Dedifferentiated amniotic fluid mesenchymal stem cell (primary cell): ENCODE results near the gene TPH2.

Source experiments
- DNase-seq: peaks from one replicate; pipeline ENCODE4 v3.0.0-alpha.2; 2016; ENCODE audit errors: extremely low spot score

Gene TPH2

DNA sequence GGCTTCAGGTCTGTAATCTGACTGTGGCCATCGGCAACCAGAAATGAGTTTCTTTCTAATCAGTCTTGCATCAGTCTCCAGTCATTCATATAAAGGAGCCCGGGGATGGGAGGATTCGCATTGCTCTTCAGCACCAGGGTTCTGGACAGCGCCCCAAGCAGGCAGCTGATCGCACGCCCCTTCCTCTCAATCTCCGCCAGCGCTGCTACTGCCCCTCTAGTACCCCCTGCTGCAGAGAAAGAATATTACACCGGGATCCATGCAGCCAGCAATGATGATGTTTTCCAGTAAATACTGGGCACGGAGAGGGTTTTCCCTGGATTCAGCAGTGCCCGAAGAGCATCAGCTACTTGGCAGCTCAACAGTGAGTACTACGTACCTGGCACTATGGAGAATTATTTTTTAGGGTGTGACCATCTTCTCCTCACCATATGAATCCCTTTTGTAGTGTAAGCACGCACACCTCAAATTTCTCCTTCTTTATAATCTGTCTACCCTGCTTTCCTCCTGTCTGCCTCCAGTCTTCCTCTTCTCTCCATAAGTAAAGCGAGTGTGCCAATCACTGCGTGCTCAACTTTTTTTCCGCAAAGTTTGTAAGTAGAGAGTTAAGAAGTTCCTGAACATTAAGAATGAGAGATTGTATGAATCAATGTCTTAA, at the start of gene TPH2:
TPH2 (plus strand) TSS at position 118 of the 658 bp plus-strand sequence; CDS start at position 260, 142 bp downstream.
- peak; percentile 35 for DNase-seq

DNA sequence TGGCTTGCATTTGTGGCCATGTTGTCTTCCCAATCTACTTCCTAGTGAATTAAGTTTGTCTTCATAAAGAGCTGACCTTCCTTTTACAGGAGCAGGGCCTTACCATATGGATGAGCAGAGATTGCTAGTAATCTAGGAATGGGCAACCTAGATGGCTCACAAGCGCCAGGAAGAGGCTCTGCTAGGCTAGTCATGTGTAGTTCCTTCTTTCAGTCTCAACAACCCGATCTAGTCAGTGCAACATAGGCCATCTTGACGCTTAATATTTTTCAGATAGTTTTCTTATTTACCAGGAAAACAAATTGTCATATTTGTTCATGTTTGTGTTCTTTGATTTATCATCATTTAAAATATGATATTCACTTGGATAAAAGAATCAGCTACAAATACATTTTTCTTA, 48.2 kb upstream of the TPH2 start:
- DNase-seq = no peak

DNA sequence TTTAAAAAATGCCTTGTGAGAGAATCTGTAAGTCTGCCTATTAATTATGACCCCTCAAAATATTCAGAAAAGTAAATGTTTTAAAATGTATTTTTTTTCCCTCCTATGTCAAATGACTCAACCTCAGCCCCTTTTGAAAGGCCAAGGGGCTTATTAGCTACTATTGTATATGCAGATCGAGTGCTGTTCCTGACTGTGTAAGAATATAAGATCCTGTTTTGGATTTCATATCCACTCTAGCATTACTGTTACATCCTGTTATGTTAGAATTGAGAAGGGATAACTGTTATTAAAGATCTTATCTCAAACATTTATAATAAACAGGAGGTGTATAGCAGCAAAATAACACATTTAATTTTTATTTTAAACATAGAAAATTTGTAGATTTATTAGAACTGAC, 46.6 kb upstream of the TPH2 start:
- DNase-seq = no peak

DNA sequence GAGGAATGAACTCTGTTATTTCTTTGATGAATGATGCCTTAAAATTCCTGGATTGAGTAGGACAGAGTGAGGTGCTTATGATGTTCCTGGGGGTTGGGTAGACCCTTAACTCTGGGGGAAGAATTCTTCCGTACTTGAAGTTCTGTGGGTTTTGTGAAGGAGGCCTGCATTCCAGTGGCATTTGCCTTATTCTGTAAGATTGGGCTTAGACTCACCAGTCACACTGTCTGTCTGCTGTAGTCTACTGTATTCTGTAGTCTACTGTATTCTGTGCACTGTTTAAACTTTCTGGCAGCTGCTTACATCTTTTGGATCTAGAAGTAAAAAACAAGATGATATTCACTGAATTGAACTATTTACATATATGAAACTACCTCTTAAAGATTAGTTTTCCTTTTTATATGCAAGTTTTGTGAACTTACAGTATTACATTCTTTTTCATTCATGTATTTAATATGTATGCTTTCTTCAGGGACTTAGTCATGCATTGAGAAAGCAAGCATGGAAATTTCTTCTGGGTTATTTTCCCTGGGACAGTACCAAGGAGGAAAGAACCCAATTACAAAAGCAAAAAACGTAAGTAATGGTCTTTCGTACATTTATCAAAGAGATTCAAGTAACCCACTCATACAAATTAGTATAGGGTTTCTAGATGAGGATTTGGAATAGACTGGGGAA, 42.3 kb upstream of the TPH2 start:
- no peak for DNase-seq

DNA sequence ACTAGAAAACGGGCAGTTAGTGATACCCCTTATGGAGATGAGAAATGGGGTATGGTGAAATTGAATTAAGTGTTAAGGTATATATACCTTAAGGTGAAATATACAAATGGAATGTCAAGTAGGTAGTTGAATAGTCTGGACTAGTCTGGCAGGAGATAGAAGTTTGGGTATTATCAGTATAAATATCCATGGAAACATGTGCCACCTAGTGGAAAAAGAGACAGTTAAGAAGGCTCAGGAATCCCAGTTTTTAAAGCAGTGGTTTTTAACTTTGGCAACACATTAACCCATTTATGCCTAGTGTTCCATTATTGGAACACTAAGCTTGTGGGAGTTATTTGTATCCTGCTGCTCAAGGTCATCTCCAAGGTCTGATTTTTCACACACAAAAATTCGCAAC, 38.6 kb upstream of the TPH2 start:
- DNase-seq = no peak

DNA sequence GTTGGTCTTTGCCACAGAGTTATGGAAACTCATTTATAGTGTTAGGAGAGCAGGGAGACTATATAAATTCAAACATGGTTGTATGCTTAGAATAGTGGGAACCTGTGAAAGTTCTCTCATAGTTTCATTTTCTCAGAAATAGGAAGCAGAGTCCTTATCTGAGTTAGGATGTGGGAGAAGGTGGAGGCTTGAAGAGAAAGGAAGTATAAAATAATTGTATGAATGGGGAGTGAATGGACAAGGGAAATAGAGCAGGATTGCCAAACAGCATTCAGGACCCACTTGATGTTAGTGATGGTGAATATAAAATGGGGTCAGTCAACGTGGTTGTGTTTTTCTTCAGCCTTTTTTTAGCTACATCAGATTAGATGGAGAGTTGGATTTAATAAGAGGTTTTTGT, 34.0 kb upstream of the TPH2 start:
- no peak for DNase-seq

DNA sequence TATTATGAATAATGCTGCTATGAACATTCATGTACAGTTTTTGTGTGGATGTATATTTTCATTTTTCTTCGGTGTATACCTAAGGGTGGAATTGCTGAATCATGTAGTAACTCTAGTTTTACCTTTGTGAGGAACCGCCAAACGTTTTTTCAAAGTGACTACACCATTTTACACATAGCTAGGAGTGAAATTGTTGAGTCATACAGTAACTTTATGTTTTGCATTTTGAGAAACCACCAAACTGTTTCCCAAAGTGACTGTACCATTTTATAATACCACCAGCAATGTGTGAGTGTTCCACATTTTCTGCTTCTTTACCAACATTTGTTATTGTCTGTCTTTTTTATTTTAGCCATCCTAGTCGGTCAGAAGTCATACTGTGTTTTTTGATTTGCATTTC, 3.1 kb upstream of the TPH2 start:
- no peak for DNase-seq

DNA sequence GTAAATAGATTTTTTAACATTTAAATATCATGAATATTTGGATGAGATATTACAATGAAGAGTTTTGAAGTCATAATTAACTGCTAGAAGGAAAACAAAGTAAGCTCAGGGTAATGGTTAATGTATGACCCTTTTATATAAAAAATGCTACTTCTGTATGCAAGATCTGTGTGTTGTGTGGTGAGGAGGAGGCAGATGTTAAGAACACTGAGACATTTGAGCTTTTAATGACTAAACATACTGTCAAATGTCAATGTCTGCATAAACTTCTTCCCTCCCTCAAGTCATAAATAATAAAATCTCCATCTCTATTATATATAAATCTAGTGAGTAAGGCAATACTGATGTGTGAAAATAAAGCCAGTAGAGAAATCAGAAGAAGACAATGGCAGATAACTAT, 1.4 kb downstream of the TPH2 start:
- DNase-seq = no peak

DNA sequence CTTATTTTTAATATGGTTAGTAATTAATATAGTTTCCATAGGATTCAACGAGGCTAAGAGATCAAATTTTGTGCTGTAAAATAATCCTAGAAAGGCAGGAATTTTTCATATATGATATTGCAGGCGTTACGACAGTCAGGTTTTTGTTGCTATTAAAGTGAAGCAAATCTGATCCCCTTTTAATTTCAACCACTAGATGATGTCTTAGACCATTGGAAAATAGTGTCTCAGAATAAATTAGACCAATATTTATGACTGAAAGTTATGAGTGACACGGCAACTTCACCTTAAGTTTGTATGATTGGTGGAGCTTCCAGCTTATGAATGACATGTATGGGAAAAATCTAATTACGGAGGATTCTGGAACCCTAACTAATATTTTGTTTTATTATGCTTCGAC, 2.5 kb downstream of the TPH2 start:
- DNase-seq = no peak

DNA sequence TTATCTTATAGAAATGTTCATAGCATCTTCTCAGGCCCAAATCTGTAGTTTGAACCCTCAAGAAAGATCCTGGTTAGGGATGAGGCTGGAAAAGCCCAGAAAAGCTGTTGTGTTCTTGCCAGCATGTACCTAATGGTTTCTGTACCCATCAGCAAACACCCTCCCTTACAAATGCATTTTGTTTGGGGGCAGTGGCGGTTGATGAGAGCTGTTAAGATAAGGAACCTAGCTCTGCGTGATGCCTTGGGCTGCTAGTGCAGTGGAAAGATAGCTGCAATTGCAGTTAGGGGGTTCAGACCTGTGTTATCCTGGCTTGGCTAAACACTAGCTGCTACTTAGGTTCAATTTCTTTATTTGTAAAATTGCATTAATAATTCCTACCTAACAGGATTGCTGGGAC, 3.6 kb downstream of the TPH2 start:
- DNase-seq = no peak

DNA sequence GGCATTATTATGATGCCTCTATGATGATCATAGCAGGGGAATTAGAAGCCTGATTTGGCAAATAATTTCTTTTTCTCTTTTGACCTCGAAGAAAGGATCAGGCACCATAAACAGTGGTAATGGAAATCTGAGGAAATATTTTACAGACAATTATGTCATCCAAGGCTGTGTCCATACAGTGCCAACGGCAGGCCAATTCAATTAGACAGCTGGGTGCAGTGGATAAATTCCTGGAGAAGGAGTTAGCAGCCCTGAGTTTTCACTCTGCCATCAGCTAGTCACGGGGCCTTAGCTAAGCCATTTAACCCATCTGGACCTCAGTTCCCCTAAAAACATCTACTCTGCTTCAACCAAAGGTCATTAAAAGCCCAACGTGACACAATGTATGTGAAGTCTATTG, 4.1 kb downstream of the TPH2 start:
- DNase-seq = no peak

DNA sequence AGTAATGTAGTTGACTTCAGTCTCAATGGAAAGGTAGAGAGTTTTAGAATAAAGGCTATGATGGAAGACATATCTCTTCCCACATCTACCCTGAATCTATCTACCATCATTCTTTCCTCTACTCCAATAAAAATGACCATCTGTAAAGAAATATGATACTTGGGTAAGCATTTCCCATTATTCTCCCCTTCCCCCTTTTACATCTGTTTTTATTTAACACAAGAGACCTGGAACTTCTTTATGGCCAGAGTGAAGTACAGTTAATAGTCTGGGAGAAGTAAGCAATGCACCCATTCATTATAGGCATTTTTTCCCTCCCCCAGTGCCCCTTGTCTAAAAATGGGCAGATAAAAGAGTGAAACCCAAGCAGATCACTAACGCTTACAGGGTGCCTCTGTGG, 6.5 kb downstream of the TPH2 start:
- DNase-seq = no peak

DNA sequence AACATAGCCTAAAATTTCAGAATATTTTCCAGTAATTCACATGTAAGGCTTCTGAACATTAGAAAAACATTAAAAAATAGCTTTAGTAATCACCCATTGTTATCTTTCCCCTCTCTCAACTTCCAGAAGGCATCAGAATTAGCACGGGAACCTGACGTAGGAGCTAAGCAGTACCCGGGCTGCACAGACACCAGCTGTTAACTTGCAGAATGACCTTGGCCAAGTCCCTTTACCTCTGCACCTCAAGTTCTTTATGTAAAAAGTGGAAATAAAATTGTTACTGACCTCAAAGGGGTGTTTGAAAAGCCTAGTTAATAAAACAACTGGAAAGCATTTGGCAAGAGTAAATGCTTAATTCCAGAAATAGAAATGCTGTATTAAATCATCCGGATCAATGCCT, 7.2 kb downstream of the TPH2 start:
- no peak for DNase-seq

DNA sequence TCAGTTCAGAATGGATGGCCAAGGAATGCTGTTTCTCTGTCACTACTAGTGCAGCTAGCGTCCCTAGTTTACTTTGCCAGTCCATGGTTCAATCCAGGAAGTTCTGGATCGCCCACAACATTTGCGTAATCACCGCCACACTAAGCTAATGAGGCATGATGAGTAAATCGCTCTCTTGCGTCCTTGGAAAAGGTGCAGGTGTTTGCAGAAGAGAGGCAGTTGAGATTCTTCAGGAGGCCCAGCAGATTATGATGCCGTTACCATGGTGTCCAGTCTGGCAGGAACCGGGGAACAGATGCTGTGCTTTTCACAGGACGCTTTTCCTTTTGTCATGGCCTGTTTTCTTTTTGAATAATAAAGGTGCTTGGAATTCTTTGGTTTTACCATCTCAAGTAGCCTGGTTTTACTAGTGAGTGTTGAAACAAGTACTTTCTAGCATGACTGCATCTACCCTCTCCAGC, 9.0 kb downstream of the TPH2 start:
- peak; percentile 14 for DNase-seq

DNA sequence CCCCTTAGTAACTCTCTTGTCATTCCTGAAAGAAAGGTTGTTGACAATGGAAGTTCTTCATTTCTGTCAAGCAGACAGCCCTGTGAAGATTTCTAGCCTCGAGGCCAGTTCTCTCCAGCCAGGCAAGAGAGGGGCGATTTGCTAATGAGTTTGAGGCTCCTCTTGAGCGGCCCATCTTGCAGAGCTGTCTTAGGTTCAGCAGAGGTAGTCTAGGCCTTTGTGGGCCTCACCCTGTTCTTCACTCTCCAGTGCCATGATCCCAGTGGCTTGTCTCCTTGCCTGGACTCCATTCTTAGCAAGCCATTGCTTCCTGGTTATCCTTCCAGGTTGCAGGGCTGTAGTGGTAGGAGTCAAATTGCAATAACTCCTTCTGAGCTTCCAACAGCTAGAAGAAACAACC, 9.7 kb downstream of the TPH2 start:
- no peak for DNase-seq

DNA sequence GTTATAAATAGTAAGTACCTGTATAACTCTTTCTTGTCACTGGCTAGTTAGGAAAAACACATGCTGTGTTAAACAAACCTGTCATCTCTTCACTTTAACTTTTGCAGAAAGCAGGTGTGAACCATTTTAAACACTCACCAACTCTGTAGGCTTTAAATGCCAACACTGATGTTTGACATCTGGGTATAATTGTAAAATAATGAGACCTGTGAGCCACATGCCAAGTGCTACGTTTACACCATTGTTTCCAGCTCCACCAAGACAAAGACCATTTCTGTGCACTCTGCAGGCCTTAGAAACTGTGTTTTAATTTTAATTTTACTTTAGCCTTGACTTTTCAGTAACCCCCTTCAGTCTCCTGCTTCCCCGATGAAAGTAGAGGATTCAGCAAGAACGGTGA, 11.0 kb downstream of the TPH2 start:
- DNase-seq = no peak

DNA sequence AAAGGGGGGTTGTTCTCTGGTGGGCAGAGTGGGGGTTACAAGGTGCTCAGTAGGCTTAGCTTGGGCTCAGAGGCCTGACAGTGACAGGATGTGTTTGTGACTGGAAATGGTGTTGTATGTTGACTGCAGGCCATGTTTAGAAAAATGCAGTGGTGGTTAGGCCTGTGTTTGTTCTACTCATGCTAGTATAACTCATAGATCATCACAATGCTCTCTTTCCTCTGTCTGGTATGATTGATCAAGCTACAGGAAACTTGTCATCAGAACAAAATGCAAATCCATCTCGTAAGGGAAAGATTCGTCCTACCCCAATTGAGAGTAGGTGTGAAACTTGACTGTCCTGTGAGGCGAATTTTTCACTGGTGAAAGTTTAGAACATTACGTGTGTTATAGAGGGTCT, 11.8 kb downstream of the TPH2 start:
- no peak for DNase-seq

DNA sequence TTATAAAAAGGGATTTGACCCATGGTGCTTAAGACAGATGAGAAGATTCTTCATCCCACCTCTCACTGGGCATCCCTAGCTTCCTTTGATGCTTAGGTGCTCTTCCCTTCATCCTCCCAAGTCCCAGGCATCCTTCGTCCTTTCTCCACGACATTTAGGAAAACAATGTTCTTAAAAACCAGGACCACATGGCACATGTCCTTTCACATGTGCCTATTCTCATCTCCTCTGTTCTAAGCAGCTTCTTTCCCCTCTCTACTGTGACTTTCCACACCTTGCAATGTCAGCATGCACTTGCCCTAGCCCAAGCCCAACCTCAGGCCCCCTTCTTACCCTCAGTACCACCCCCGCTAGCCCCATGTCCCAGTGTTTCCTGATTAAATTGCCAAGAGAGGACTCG, 12.2 kb downstream of the TPH2 start:
- DNase-seq = no peak

DNA sequence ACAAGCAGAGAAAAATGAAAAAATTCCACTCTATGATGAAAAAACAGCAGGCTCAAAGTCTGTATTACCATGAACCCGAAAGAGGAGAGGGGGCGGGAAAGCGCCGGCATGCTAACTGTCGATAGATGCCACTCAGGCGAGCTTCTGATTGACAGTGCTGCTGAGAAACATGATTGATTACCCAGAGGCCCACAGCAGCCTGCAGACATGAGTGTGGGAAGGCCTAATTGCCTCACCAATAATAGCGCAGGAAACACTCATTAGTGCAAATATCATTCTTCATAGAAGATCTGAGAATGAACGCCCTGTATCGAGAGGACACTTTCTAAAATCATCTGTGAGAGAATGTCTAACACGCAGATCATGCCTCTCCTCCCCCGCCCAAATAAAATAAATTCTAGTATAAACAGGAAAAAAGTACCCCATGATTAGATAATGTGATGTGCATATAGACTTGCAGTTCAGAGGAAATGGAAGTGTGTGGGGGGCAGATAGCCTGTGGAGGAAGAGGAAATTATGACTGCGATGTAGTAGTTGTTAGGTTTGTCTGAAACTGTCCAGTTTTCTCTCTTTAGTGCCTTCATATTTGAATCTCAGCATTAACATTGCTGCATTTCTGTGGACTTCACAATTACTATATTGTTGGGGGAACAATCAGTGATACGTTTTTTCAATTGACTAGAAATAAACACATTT, 15.6 kb downstream of the TPH2 start:
- no peak for DNase-seq

DNA sequence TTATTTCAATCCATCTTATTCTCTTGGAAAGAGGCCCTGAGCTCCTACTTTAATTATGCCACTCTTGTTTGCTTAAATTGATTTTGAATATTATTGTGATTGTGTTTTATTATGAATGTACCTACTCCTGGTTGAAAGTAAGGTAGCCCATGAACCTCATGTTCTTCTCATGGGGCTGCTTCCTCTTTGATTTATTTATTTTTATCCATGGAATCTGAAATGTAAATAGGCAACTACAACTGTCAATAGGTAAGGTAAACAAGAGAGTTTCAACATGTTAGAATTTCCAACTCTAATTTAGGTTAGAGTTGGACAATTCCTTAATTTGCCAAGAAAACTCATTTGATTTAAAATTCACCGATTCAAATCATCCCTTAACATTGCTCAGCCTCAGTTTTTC, 16.2 kb downstream of the TPH2 start:
- DNase-seq = no peak

DNA sequence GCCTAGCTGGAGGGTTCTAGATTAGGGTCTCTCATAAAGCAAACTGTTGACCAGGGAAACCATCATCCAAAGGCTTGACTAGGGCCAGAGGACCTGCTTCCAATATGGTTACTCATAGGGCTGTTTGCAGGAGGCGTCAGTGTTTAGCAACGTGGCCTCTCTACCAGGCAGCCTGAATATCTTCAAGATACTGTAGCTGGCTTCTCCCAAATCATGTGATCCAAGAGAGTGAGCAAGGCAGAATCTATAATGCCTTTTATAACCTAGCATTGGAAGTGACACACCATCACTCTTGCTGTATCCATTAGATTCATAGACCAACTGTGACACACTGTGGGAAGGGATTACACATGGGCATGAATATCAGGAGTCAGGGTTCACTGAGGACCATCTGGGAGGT, 17.3 kb downstream of the TPH2 start:
- DNase-seq = no peak

DNA sequence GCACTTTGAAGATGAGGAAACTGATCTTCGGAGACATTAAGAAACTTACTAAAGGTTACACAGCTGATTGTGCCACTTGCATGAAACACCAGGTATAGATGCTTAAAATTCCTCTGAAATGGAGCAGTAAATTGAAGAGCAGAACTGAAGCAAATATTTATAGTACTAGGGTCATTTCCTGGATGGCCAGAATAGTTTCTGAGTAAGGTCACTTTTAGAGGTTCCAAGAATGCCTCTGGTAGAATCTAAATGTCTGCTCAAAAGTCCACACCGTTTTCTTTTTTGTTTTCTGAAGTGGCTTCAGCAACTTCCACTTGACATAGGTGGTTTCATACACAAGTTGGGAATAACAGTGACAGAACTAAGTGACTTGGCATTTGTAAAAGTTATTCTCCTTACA, 19.4 kb downstream of the TPH2 start:
- no peak for DNase-seq

DNA sequence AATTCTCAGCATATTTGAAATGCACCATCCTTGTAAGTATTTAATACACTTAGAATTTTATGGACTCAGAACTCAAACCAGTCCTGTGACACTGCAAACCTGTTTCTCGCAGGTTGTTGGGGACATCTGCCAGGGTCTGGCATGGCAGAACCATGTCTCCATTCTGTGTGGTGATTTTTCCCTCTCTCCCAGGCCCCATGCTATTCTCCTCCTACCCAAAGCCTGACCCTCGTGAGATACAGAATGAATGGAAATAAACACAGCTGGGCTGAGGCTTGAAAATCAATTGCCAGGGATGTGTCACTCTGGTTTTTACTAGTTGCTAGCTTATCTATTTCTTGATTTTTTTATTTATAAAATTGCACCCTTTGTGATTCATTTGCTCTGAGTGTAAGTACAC, 19.8 kb downstream of the TPH2 start:
- DNase-seq = no peak
